Coronary artery (tissue), 2 donors: ENCODE measurements around the gene TPD52L1.

Experiments
- DNase-seq: peaks from one replicate; pipeline ENCODE4 v3.0.0-alpha.2; 2017; ENCODE audit warnings: low spot score
- H3K27ac ChIP-seq, 2 donors: fragments of 200-600 bp; sonication (generic); one replicate each; pipeline ENCODE4 v1.5.1; 2016 to 2019
- H3K4me3 ChIP-seq: fragments of 200-600 bp; sonication (generic); 2 replicates; pipeline ENCODE4 v1.5.1; 2016; ENCODE audit warnings: mild to moderate bottlenecking, moderate library complexity
- TF ChIP-seq, protein P1 (sequence below): fragments of 200-600 bp; sonication (generic); IDR thresholded peaks from one replicate; pipeline ENCODE4 v1.5.1; 2019; ENCODE audit warnings: antibody characterized with exemption

The TPD52L1 gene

DNA sequence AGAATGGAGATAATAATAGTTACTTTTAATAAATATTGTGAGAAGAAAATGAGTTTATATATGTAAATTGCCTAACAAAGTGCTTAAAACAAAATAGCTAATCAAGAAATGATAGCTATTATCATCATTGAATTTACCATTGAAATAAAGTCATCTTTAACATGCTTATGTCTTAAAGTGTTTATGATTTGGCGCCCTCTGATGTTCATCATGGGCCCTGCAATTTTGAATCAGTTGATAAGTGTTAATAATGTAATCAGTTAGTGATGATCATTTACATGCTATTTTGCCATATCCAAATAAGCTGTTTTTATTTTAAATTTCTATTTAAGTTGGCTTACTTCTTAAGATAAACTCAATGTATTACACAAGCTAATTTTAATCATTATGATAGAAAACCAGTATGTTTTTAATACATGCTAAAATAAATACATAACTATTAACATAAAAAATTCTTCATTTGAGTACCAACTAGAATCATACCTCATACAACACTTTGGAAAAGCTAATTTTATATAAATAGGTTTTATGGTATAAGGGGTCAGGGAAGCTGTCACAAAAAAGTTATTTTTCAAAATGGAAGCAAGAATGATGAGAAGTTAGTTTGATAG is 39.2 kb upstream of the TPD52L1 start:
- Histone ChIP-seq H3K27ac (no peak overlapping the region), H3K4me3 (no peak overlapping the region)
- DNase-seq: no peak
- TF ChIP-seq, protein P1, sequence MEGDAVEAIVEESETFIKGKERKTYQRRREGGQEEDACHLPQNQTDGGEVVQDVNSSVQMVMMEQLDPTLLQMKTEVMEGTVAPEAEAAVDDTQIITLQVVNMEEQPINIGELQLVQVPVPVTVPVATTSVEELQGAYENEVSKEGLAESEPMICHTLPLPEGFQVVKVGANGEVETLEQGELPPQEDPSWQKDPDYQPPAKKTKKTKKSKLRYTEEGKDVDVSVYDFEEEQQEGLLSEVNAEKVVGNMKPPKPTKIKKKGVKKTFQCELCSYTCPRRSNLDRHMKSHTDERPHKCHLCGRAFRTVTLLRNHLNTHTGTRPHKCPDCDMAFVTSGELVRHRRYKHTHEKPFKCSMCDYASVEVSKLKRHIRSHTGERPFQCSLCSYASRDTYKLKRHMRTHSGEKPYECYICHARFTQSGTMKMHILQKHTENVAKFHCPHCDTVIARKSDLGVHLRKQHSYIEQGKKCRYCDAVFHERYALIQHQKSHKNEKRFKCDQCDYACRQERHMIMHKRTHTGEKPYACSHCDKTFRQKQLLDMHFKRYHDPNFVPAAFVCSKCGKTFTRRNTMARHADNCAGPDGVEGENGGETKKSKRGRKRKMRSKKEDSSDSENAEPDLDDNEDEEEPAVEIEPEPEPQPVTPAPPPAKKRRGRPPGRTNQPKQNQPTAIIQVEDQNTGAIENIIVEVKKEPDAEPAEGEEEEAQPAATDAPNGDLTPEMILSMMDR: peak; percentile 55

DNA sequence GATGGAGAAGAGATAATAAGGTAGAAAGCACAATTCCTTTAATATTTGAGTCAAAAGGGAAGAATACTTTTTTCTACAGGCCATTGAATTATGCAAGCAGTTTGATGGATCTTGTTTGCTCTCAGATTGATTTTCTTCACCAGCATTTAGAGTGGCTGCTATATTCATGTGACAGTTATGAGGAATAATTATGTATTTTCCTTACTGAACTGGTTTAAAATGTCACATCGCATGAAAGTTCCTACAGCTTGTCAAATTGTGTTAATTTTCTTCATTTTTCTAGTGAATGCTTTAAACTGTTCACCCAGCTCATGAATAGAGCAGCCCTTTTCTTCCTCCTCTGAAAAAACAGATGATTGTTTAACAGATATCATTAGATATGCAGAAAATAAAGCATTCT is 37.4 kb upstream of the TPD52L1 start:
- TF ChIP-seq, protein P1: no peak
- no peak overlapping the region for H3K27ac ChIP-seq
- no peak overlapping the region for H3K4me3 ChIP-seq
- no peak for DNase-seq

DNA sequence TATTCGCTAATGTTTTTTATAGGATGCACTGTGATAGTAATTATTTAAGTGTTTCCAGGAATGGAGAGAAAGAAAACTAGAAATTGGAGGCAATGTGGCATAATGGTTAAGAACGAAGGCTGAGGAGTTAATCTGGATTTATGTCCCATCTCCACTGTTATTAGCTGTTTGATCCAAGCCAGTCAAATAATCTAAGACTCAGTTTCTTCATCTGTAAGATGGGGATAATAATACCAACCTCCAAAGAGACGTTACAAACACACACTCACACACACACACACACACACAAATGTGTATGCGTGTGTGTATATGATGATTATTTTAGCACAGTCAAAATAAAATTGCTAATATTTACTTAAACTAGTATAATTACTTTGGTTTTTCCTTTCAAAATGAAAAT is 36.9 kb upstream of the TPD52L1 start:
- no peak for DNase-seq
- TF ChIP-seq, protein P1: no peak
- no peak overlapping the region for H3K27ac ChIP-seq
- H3K4me3 ChIP-seq: no peak overlapping the region

DNA sequence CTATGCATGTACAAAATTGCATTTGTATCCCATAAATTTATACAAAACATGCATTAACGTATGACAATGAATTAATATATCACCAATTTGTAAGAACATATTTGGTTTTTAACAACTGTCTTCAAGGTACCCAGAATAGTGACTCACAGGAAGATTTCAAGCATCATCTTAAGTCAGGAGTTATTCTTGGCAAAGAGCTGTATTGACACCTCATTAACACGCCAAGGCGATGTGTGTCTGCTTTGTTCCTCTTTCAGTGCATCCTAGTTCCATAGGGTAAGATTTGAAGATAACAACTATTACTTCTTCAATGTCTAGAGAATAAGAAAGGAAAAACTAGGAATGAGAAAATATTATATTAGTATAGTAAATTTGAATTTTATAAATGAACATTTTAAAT is 35.8 kb upstream of the TPD52L1 start:
- Histone ChIP-seq H3K4me3 (no peak overlapping the region), H3K27ac (no peak overlapping the region)
- no peak for DNase-seq
- TF ChIP-seq, protein P1: no peak

DNA sequence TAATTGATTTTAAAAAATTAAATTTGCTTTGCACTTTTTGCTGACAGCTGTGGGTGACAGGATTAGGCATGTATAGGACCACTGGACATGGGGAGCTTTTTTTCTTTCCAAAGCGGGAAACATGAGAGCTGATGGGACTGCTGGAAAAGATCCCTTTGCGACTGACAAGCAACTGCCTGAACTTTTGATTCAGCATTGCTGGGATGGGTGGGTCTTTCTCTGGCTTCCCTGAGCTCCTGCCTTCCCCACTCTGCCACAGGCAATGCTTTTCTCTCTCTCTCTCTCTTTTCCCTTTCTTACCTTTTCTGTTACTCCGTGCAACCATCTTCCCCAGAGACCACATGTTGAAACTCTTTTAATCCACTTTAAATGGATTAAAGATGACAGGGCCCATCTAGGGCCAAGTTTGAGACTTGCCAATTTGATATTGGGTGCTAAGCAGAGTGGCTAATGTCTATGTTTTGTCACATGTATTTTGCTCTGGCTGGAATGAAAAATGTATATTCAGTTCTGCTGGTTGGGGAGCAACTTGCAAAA is 33.5 kb upstream of the TPD52L1 start:
- Histone ChIP-seq H3K4me3 (no peak overlapping the region), H3K27ac (no peak overlapping the region)
- TF ChIP-seq, protein P1: no peak
- no peak for DNase-seq

DNA sequence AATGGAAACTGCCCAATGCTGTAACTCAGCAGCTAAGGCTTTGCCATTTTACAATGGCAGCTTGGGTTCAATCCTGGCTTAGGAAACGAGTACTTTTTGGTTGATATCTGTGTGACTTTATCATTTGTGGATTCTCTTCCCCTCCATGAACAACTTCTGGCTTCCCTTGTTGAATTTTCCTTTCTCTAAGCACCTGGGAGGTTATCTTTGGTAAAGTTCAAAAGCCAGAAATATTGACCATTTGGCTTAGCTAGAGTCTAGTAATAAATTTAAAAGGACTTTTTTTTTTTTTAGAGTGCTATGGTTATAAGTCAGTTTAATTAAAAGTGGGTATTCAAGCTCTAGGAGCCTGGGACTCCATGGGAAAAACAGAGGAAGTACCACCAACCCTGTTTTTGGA is 31.7 kb upstream of the TPD52L1 start:
- TF ChIP-seq, protein P1: no peak
- DNase-seq: no peak

DNA sequence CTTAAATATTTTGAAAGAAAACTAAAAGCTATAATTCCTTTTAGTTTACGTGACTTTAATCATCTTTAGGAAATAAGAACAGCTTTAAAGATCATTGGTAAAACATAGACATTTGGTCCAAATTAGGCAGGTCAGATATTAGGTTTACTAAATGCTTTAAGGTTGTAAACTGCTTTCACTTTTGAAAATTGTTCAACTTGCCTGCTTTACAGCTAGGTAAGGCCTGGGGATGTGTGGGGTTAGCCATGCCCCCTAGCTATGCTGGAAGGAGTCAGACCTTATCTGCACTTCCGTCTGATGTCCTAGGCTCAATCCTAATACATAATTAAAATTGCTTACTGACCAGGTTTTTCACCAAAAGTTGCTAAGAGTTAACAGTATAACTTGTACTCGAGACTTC is 30.5 kb upstream of the TPD52L1 start:
- no peak overlapping the region for H3K4me3 ChIP-seq
- H3K27ac ChIP-seq: no peak overlapping the region
- no peak for DNase-seq

More for the DNA sequence above, 31.7 kb upstream of the TPD52L1 start:
- no peak overlapping the region for H3K27ac ChIP-seq
- no peak overlapping the region for H3K4me3 ChIP-seq

More for the DNA sequence above, 30.5 kb upstream of the TPD52L1 start:
- TF ChIP-seq, protein P1: no peak
